NCI-H2107 treated with DMSO at 0.1 percent for 48 hours (cell line): Measurements from ENCODE around the gene CDC42EP5.
"Not testable (repeated sequence)": the region's sequence is repeated elsewhere in the genome, so short reads cannot be mapped to it uniquely, and the experiment has no call there.

Experiments used
- DNase-seq: peaks from one replicate; lab custom pipeline; 2025; ENCODE audit not compliant: unreplicated experiment; lab: John Stamatoyannopoulos, UW

Gene CDC42EP5

GRCh38 chr19:54489766-54490165 lies 16.7 kb upstream of the CDC42EP5 start:
- no peak for DNase-seq

DNA sequence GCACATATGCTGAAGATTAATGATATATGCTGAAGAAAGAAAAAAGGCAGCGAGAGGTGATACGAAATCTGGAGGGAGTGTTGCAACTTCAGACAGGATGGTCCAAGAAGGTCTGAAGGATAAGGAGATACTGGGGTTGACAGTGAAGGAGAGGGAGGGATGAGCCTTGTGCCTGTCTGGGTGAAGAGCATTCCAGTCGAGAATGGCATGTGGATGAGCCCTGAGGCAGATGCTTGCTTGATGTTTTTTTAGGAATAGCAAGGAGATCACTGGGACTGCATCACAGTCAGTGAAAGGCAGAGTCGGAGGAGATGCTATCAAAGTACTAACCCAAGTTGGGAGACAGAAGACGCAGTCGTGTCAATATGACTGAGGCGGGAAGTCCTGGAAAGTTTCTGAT lies 16.2 kb upstream of the CDC42EP5 start:
- no peak for DNase-seq

GRCh38 chr19:54485851-54486250 lies 12.8 kb upstream of the CDC42EP5 start:
- no peak for DNase-seq

DNA sequence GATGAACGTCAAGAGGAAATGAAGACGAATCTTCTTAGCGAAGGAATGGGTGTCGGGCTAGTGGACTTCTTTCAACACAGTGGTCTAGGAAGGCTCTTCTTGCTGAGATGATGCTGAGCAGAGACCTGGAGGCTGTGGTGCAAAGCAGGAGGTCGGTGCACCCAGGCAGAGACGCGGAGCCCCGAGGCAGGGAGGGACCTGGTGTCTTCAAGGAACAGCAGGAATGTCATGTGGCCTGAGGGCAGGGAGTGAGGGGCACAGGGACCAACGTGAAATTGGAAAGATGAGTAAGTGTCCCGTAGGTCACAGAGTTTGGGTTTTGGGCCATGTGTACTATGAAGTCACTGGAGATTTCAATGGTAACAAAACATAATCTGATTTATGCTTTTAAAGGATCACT lies 11.4 kb upstream of the CDC42EP5 start:
- no peak for DNase-seq

- no peak for DNase-seq
Observed at GRCh38 chr19:54482889-54483288, 9.8 kb upstream of the CDC42EP5 start.

GRCh38 chr19:54481326-54481930 lies 8.3 kb upstream of the CDC42EP5 start:
- peak; percentile 14 for DNase-seq

DNA sequence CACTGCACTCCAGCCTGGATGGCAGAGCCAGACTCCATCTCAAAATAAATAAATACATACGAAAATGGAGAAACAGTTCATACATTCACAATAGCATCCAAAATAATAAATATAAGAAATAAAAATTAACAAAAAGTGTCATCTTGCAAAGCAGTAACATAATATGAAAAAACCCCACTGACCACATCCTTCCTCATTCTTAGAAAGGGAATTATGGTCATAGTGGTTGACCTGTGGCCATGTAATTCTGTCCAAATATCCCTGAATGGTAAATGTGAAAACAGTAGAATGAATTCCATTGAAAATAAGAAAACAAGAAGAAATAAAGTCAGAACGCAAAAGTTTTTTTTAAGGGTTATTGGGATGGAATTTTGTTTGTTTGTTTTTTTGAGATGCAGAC lies 7.0 kb upstream of the CDC42EP5 start:
- DNase-seq = no peak

DNA sequence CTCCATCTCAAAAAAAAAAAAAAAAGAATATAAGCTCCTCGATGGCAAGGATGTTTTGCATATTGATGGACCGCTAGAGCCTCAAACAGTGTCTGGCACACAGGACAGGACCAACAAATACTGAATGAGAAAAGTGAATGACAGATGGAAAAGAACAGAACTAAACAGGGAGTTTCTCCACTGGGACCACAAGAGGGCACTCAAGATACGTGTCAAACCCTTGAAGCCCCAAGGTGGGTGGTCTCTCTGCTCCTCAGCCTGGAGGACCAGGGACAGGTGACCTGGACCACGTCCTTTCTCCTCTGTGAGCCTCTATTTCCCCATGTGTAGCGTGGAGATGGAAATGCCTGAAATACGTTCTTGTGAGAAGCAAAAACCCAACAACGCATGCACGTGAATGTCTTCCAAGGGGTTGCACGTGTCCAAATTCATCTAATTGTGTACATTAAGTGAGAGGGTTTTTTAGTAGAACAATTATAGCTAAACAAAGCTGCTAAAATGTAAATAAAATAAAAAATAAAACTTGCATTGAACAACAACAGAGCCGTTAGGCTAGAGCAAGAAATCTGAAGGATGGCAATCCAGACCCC lies 5.7 kb upstream of the CDC42EP5 start:
- DNase-seq = peak; percentile 3

- DNase-seq = no peak
Observed at GRCh38 chr19:54477650-54478049, 4.6 kb upstream of the CDC42EP5 start.

GRCh38 chr19:54475706-54476105 lies 2.6 kb upstream of the CDC42EP5 start:
- DNase-seq = no peak

DNA sequence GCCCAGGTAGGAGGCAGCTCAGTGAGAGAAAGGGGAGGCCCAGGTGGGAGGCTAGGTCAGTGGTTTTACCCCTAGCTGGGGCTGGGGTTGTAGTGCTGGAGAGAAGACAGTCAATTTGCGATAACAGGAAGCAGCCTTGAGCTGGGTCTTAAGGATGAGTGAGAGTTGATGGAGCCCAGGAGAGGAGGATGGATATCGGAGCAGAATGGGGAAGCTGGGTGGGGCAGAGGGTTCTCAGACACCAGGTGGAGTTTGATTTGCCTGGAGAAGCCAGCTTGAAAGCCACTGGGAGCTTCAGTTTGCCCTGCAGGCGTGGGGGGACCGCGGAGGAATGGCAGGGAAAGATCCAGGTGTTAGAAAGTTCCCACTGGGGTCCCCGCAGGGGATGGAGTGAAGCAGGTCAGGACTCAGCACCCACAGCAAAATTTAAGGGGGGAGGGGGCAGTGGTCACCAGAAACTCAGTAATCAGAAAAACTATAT lies 836 bp upstream of the CDC42EP5 start:
- no peak for DNase-seq

DNA sequence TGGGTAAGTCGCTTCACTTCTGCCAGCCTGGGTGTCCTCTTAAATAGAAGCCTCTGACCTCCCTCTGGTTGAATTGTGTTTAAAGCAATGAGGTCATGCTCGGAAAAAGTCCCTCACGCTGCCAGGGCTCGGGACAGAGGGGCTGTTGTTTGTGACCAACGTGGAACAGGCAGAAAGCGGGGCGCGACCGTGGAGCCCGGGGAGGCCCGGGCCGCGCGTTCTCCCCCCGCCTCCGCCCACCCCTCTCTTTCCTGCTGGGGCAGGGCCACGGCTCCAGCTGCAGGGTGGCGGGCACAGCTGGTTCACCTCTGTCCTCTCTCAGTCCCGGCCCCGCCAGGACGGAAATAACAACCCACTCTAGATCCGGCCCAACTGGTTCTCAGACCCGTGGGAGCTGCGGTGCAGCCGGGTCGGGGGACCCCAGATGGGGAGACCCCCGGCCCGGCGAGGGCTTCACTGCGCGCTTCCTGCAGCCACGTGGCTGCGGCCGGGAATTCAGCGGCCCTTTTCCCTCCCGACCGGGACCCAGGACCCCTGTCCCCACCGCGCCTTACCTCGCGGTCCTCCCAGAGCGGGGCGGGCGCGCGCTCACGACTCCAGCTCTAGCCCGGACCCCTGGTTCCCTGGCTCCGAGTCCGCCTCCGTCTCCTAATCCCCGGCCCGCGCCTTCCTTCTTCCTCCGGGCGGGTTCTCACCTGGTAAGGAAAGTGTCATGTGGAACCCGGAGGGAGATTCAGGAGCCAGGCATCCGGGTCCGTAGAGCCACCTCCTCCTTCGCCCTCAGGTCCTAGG lies 1.9 kb downstream of the CDC42EP5 start:
- DNase-seq = no peak

GRCh38 chr19:54470276-54470887 lies 2.7 kb downstream of the CDC42EP5 start:
- DNase-seq = no peak

DNA sequence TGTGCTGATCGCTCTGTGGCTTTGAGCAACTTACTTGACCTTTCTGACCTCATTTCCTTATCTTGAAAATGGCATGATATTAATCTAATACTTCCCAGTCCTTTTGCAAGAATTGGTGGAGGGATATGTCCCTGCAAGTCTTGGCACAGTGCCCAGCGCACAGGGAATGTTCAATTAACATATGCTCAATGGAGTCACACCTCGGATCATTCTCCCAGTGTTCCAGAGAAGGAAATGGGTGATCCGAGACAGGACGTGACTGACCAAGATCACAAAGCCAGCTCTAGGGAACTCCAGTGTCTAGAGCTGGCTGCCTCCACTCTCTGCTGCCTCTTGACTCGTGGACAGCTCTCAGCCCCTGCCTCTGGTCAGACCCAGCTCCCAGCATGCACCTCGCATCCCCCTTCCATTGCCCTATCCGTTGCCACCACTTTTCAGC lies 3.6 kb downstream of the CDC42EP5 start:
- no peak for DNase-seq

DNA sequence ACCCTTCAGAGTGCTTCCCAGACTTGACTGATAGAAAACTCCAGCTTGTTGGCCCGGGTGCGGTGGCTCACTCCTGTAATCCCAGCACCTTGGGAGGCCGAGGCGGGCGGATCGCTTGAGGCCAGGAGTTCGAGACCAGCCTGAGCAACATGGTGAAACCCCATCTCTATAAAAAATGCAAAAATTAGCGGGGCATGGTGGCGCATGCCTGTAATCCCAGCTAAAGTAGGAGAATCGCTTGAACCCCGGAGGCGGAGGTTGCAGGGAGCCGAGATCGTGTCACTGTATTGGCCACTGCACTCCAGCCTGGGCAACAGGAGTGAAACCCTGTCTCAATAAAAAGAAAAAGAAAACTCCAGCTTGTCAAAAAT lies 7.0 kb downstream of the CDC42EP5 start:
- DNase-seq = not testable (repeated sequence)

- no peak for DNase-seq
Observed at GRCh38 chr19:54465426-54466109, 7.5 kb downstream of the CDC42EP5 start.

DNA sequence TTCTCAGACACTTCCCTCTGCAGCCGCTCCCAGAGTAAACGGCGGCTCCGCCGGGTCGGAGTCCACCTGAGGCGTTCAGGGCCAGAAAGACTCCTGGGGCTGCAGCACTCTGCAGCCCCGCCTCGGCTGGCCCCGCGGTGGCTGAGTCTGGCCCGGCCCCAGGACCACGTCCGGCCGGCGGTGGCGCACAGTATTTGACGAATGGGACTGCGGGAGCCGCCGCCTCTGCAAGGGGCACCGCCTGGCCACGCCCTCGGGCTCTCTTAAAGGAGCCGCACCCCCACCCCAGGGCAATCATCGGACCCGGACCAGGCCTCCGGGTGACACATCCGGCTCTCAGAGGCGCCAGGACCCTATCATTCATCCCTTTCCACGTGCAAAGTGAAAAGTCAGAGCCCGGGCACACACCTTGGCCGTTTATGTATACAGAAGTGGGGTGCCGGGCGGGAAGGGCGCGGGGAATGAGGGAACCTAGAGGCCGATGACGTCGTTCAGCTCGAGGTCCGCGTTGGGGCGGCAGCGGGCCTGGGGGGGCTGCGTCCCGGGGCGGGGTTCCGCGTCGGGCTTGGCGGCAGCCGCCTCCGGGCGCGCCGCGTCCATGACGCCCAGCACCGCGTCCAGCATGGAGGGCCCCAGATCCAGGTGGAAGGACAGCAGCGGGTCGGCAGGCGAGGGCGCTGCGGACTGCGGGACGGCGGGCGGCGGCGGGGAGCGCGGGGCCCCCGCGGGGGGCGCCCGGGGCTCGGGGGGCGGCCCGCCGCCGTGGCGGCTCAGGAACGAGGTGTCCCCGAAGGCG lies 8.3 kb downstream of the CDC42EP5 start:
- no peak for DNase-seq

DNA sequence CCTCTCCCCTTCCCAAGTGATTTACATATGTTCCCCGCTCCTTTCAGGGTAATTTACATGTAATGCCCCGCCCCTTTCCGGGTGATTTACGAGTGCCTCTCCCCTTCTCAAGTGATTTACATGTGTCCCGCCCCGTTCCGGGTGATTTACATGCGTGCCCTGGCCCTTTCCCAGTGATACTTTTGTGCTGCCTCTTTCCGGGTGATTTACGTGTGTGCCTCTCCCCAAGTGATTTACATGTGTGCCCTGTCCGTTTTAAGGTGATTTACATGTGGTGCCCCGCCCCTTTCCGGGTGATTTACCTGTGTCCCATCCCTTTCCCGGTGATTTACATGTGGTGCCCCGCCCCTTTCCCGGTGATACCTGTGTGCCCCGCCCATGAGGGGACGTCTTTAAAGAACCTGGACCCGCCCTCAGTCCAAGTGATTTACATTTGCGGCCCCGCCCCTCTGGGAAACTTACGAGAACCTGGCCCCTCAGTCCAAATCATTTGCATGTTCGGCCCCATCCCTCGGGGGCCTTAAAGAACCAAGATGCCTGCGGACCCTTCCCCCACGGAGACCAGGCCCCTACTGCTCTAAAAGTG lies 9.0 kb downstream of the CDC42EP5 start:
- DNase-seq = peak; percentile 10

GRCh38 chr19:54463531-54464043 lies 9.5 kb downstream of the CDC42EP5 start, which contains the start of gene LENG9:
Gene LENG9, minus strand, starts transcription at chr19:54463778. Its CDS starts 252 bp downstream, at chr19:54463526.
- DNase-seq = peak; percentile 41
